NCI-H774 (cell line): ENCODE data around the gene CPSF7.
"Not testable (repeated sequence)": the region's sequence is repeated elsewhere in the genome, so short reads cannot be mapped to it uniquely, and the experiment has no call there.

Source experiments
- DNase-seq: peaks from one replicate; lab custom pipeline; 2025; lab: John Stamatoyannopoulos, UW

Gene CPSF7

GRCh38 chr11:61429691-61430582 lies at the start of gene CPSF7, which contains the start of gene SDHAF2:
Gene CPSF7, minus strand, starts transcription at chr11:61429975. Its CDS starts 740 bp downstream, at chr11:61429235.
Gene SDHAF2, plus strand, starts transcription at chr11:61430124. Its CDS starts 23 bp downstream, at chr11:61430147.
- peak; percentile 99 for DNase-seq

GRCh38 chr11:61477727-61478148 lies 48.0 kb upstream of the CPSF7 start:
- DNase-seq, result peak; percentile 27

- DNase-seq, result no peak
Measured at GRCh38 chr11:61477126-61477525, 47.4 kb upstream of the CPSF7 start.

- DNase-seq, result no peak
Measured at GRCh38 chr11:61476371-61476770, 46.6 kb upstream of the CPSF7 start.

- DNase-seq, result no peak
Measured at GRCh38 chr11:61475433-61475832, 45.7 kb upstream of the CPSF7 start.

GRCh38 chr11:61474013-61474643 lies 44.4 kb upstream of the CPSF7 start:
- no peak for DNase-seq

- DNase-seq, result no peak
Measured at GRCh38 chr11:61473370-61474012, 43.7 kb upstream of the CPSF7 start.

- no peak for DNase-seq
Measured at GRCh38 chr11:61472868-61473267, 43.1 kb upstream of the CPSF7 start.

- no peak for DNase-seq
Measured at GRCh38 chr11:61472282-61472681, 42.5 kb upstream of the CPSF7 start.

- no peak for DNase-seq
Measured at GRCh38 chr11:61468002-61468401, 38.2 kb upstream of the CPSF7 start.

GRCh38 chr11:61467602-61468001 lies 37.8 kb upstream of the CPSF7 start:
- DNase-seq, result not testable (repeated sequence)

GRCh38 chr11:61460986-61461385 lies 31.2 kb upstream of the CPSF7 start:
- no peak for DNase-seq

GRCh38 chr11:61460474-61460881 lies 30.7 kb upstream of the CPSF7 start:
- DNase-seq, result no peak

- DNase-seq, result no peak
Measured at GRCh38 chr11:61454520-61454919, 24.7 kb upstream of the CPSF7 start.

GRCh38 chr11:61453695-61454094 lies 23.9 kb upstream of the CPSF7 start:
- DNase-seq, result no peak

- DNase-seq, result no peak
Measured at GRCh38 chr11:61452825-61453224, 23.1 kb upstream of the CPSF7 start.

- no peak for DNase-seq
Measured at GRCh38 chr11:61448552-61448927, 18.8 kb upstream of the CPSF7 start.

GRCh38 chr11:61447601-61448551 lies 18.1 kb upstream of the CPSF7 start:
- DNase-seq, result no peak

GRCh38 chr11:61446211-61446651 lies 16.5 kb upstream of the CPSF7 start:
- DNase-seq, result peak; percentile 86

GRCh38 chr11:61445516-61445915 lies 15.7 kb upstream of the CPSF7 start:
- DNase-seq, result peak; percentile 39

GRCh38 chr11:61442616-61443015 lies 12.8 kb upstream of the CPSF7 start:
- DNase-seq, result no peak
